ENCODE results near the gene PFKP.
"Not testable (repeated sequence)": the region's sequence is repeated elsewhere in the genome, so short reads cannot be mapped to it uniquely, and the experiment has no call there.

Gene PFKP

DNA sequence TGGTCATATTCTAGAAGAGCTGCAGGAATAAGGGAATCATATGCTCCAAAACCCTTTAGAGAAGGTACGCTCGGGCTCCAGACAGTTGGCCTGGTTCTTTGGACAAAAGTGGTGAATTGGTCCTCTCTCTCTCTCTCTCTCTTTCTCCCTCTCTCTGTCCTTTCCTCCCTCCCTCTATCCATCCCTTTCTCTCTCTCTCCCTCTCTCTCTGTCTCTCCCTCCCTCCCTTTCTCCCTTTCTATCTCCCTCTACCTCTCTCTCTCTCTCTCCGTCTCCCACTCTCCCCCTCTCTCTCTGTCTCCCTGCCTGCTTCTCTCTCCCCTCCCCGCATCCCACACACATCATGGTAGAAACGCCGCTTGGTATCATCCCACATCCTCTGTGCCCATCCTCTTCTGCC lies 19.8 kb upstream of the PFKP start:
- DNase-seq (ENCODE audit: low spot score): no peak

DNA sequence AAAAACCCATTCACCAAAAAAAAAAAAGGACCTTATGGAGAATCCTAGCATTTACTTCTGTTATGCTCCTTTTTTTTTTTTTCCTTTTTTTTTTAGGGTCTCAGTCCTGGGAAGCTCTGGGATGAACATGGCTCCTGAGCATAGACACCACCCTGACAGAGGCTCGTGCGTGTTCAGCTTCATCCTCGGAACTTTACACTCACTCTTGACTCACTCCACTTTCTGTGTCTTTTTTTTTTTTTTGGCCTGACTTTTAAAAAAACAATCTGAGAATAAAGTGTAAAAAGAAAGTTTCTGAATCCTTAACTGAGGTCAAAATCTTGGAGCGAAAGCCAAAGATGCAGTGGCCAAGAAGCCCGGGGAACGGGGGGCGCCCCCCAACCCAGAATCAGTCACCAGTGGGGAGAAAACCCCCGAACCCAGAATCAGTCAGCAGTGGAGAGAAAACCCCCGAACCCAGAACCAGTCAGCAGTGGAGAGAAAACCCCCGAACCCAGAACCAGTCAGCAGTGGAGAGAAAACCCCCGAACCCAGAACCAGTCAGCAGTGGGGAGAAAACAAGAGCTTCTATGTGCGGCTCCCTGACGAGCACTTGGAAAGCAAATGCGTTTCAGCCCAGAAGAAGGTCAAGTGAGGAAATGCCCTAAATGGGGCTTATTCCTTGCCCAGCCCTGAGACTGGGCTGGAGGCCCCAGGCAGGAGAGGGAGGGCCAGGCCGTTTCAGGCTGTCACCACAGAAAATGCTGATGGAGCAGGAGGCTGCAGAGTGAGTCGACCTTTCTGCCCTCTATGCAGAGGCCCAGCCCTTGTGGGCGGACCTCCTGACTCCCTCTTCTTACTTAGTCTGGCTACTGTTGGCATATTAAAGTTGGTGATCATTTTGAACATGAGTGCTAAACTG lies 19.0 kb upstream of the PFKP start:
- DNase-seq (ENCODE audit: low spot score): no peak

DNA sequence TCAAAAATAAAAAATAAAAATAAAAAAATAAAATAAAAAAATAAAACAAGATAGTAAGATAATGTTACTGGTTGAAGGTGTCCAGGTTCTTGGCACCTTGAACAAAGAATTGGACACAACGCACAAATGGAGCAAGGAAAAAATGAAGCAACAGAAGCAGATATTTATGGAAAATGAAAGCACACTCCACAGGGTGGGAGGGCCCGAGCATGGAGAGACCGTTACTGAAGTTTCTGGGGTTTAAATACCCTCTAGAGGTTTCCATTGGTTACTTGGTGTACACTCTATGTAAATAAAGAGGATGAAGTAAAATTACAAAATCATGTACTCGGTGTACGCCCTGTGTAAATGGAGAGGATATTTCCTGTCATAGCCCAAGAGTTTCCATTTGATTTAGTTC lies 15.7 kb upstream of the PFKP start:
- DNase-seq (ENCODE audit: low spot score): no peak

DNA sequence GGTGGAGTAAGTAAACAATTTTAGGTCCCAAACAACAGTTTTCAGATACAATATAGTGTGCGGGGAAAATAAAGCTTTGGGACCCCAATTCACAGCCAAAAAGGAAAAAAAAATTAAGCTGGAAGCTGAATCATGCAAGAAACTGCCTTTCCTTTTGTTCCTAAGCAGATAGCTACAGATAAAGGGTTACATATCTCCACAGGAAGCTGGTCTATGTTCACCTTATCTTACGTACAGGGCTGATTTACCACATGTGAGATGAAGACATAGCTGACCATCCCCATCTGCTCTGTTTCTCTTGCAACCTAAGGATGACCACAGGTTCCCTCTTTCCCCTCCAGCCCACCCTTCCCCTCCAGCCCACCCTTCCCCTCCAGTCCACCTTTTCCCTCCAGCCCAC lies 14.2 kb upstream of the PFKP start:
- no peak for DNase-seq (ENCODE audit: low spot score)

DNA sequence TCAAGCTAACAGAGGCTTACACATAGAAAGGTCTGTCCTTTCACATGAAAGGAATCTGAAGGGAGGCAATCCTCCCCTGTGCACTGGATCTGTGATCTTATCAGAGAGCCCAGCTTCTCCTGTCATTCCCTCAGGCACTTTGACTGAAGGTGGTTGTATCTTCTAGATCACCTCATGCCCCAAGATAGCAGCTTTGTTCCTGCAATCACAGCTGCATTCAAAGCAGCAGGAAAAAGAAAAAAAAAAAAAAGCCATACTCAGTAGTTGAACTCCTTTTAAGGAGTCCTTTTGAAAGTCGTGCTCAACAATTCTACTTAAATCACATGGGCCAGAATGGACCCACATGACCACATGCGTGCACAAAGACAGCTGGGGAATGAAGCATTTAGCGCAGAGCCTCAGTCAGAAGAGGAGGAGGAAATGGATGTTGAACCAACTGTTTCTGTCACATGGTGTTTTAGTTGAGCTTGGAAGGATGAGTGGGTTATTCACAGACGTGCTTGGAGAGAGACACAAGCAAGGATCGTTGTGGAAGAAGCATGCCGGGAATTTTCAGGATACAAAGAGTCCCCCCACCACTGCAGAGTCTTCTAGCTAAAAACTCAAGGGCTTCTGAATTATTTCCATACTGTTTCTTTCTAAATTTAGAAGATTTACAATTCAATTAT lies 13.0 kb upstream of the PFKP start:
- DNase-seq (ENCODE audit: low spot score): no peak

DNA sequence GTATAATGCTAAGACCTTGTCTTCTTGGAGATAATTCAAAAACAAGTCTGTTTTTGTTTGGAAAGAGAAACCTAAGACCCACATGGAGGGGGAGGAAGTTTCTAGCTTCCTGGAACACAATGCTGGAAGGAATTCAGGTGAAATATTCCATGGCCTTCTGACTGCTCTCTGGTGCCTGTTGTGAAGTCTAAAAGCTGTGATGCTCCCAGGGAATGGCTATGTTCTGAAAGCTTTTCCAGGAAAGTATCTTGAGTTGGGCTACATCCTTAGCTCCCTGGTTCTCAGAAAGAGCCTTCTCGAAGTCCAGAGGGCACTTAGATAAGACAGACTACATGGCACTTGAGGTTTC lies 12.5 kb upstream of the PFKP start:
- DNase-seq (ENCODE audit: low spot score): no peak

DNA sequence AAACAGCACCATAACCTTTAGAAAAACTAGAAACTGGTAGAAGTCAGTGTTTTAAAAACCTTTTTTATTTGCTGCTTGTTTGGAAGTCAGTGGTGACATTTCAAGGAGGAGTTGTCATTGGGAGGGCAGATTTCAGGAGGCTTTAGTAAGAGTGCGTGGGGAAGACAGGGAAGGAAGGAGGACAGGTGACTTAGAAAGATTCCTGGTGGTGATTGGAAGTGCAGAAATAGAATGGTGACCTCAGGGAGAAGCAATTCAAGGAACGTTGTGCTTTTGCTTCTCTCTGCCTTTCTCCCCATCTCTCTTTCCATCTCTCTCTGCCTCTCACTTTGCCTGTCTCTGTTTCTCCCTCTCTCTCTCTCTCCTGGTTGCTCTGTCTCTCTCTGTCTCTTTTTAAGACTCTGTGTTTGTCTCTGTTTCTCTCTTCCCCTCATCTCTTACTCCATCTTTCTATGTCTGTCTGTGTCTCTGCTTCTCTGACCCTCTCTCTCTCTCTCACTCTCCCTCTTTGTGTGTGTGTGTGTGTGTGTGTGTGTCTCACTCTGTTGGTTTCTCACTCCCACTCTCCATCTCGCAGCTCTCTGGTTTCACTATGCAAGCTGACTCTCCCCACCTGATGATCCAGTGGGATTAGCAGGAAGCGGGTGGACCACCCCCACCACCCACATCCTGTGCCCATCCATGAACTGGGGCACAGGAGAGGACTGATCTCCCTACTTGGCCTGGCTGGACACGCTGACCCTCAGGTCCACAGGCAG lies 10.9 kb upstream of the PFKP start:
- DNase-seq (ENCODE audit: low spot score): no peak

DNA sequence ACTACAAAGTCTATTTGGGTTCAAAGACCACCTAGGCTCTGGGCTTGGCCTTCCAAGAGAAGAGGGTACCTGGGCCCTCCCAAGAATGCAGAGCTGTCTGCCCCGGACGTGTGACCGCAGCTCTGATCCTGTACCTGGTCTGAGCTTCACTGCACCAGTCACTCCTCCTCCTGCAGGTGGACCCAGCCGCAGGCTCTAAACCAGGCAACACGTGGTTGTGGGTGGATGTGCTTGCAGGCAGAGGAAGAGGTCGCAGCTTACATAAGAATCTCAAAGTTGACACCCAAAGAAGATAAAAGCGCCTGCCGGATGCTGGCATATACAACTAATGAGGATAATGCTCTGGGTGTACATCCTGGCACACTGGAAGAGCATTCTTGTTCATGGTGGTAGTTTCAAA lies 9.4 kb upstream of the PFKP start:
- no peak for DNase-seq (ENCODE audit: low spot score)

DNA sequence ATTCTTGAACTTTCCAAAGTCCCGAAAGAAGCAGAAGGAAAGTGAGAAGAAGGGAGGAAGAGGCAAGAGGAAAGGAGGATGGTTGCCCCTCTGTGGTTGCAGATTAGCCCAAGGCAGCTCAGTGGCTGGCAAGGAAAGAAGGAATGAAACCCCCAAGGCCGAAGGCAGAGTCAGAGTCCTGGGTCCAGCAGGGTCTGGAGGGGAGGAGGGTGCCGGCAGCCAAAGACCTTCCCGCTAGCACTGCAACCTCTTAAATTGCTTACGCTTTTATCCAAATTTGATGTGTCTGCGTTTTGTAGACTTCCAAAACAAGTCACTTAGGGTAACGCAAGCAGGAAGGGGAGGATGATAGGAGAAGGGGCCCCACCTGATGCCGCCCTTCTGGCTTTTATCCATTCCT lies 7.4 kb upstream of the PFKP start:
- DNase-seq (ENCODE audit: low spot score): no peak

DNA sequence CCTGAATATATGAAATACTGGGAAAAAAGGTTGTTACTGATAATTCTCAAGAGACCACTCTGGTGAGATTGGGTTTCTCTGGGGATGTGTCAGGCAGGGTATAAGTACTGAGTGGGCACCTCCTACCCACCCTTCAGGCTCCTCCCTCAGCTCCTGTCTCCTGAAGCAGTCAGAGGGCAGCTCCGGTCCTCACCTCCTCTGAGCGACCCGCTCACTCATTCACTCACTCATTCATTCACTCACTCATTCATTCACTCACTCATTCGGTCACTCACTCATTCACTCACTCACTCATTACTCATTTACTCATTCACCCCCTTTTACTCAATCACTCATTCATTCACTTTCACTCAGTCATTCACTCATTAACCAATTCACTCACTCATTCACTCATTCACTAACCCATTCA lies 6.9 kb upstream of the PFKP start:
- DNase-seq (ENCODE audit: low spot score): no peak

DNA sequence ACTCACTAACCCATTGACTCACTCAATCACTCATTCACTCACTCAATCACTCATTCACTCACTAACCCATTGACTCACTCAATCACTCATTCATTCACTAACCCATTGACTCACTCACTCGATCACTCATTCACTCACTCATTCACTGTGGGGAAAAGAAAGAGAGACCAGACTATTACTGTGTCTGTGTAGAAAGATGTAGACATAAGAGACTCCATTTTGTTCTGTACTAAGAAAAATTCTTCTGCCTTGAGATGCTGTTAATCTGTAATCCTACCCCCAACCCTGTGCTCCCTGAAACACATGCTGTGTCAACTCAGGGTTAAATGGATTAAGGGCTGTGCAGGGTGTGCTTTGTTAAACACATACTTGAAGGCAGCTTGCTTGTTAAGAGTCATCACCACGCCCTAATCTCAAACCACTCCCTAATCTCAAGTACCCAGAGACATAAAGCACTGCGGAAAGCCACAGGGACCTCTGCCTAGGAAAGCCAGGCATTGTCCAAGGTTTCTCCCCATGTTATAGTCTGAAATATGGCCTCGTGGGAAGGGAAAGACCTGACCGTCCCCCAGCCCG lies 5.9 kb upstream of the PFKP start:
- not testable (repeated sequence) for DNase-seq (ENCODE audit: low spot score)

DNA sequence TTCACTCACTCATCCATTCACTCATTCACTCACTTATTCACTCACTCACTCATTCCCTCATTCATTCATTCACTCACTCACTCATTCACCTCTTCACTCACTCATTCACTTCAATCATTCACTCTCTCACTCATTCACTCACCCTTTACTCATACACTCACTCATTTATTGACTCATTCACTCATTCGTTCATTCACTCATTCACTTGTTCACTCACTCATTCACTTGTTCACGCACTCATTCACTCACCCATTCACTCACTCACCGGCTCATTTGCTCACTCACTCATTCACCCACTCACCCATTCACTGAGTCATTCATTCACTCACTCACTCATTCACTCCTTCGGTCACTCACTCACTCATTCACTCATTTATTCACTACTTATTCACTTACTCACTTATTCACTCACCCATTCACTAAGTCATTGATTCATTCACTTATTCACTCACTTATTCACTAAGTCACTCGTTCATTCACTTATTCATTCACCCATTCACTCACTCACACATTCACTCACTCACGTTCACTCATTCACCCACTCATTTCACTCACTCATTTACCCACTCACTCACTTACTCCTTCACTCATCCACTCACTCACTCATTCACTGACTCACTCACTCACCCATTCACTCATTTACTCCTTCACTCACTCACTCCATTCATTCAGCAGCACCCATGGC lies 4.7 kb upstream of the PFKP start:
- no peak for DNase-seq (ENCODE audit: low spot score)

DNA sequence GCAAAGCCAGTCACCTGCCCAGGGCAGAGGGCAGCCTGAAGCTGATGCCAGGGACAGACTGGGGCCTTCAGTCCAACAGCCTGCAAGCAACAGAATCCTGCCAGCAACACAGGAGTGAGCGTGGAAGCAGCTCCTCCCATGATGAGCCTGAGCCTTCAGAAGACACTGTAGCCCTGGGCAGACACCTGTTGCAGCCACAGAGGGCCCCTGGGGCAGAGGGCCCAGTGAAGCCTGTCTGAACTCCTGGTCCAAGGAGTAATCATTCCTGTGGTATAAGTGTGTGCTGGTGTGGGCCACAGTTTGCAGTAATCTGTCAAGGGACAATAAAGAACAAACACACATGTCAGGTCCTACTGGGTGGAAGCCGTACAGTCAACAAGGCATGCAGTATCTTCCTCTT lies 2.9 kb upstream of the PFKP start:
- no peak for DNase-seq (ENCODE audit: low spot score)

DNA sequence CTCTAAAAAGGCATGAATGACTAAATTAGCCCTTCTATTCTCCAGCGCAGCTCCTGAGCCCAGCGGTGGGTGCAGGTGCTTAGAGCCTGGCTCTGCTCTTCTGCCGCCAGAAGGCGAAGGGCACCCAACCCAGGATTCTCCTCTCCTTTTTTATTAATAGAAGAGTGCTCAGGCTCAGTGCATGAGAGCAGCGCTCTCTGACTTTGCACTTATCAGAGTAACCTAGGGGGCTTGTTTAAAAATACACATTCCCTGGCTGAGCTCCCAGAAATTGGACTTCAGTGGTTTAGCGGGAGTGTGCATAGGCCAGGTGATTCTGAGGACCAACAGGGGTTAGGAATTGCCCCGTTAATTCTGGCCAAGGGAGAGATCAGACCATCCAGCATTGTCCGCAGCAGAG lies 1.7 kb upstream of the PFKP start:
- no peak for DNase-seq (ENCODE audit: low spot score)

DNA sequence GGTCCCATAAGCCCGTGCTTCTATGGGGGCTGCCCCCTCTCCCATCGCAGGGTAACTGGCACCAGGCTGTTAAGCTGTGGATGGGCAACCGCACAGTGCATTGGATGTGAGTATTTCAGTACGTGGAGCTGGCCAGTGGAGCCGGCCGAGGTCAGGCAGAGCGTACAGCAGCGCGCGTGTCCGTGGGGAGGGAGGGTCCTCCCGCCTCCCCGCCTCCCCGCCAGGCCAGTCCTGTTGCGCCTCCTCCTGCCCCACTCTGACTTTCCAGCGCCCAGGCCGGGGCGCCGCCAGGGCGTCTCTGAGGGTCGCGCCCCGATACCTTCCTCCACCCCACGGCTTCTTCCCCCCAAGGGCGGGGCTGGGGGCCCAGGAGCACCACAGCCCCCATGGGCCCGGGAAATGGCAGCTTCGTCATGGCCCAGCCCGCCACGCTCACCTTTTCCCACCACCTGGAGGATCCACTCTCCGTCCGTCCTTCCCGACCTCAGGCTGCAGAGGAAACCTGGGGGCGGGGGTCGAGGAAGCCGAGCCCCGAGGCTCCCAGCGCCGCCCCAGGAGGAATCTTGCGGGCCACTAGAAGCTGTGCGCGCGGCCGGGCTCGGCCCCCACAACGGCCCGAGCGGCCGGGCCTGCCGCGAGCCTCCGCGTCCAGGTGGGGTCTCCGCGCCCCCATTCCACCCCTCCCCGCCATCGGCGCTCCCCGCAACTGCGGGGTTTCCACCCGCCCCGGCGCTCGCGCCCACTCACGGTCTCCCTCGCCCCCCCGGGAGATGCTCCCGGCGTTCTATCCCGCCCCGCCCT lies 831 bp upstream of the PFKP start:
- DNase-seq (ENCODE audit: low spot score): no peak

DNA sequence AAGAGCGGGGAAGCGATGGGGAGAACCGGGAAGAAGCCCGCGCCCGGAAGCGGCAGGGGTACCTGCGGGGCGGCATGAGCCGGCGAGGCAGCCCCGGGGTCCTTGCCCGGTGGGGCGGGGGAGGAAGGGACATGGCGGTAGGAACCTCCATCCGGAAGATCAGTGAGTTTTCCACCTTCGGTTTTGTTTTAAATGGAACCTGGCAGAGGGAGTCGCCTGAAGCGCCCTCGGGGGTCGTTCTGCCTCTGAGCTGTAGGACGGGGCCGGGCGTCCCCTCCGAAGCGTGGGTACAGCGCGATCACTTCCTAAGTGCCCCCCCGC lies 471 bp downstream of the PFKP start:
- DNase-seq (ENCODE audit: low spot score): no peak

DNA sequence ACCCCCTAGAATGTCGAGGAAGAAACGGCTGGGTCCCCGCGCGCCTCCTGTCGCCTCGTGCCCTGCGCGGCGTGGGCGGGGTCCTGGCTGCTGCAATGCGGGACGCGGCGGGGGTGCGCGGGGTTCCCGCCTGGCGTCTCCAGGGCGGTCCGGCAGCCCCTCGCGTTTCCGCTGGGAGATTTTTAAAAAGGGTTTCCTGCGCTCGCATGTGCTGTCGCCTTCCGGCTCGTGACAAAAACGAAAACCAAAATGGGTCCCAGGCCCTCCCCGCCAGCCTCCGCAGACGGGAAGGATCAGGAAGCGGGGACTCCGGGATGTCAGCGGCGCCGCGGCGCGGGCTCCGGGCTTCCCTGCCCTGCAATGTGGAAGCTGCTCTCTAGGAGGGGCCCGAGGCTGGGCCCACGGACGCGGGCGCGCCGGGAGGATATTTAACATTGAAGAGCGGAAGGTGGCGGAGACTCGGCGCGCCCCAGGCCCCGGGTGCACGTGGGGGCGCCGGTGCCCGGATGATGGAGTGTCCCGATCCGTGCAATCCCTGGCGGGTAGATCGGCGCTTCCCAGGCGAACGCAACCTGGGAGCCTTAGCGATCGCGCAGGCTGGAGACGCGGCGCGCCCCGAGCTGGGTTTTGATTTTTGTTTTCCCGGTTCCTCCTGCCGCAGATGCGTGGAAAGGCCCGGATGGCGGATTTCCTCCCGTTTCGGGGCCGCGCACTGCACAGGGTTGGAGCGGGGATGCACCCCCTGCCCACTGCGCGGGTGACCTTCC lies 1.0 kb downstream of the PFKP start:
- no peak for DNase-seq (ENCODE audit: low spot score)

DNA sequence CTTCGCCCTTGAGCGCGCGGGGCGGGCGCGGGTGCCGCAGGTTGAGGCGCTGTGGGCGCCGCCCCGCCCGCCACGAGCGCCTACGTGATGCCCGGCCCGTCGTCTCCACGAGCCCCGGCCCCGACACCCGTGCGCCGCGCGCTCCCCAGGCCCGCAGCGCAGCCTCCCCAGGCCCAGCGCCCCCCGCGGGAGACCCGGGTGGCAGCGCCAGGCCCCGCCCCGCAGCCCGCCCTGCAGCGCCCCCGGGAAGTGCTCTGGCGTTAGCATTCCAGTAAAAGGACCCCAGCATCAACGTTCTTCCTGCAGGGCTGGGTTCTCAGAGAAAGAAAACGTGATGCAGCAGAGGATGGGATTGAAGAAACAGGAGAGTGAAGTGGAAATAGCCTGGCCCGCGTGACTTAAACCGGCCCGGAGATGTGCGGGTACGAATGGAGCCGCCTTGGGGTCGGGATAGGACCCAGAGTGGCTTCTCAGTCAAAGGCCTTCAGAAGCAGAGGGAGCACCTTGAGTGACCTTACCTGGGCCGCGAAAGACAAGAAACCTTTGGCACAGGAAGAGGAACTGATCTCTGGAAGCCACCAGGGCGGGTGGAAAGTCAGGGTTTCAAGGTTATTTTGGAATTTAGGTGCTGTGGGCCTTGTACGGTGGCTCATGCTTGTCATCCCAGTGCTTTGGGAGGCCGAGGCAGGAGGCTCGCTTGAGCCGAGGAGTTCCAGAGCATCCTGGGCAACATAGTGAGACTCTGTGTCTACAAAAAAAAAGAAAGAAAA lies 1.8 kb downstream of the PFKP start:
- no peak for DNase-seq (ENCODE audit: low spot score)

DNA sequence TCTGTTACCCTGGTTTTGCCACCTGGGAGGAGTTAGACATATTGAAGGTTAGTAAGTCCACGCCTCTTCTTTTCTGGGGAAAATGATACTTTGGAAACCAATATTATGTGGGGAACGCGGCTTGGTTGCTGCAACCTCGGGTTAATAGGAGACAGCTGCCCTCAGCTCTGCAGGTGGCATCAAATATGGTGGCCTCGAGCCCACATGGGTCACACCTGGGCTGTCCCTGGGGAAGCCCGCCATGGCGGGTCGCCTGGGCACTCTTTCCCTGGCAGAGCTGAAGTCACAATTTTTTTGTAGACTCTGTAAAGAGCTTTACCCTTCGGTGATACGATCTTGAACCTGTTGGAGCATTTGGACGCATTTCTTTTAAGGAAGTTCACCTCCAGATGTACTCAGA lies 2.5 kb downstream of the PFKP start:
- no peak for DNase-seq (ENCODE audit: low spot score)

Measured in HuH-7 (cell line).